ENCODE data around the gene SNRPD3.
"Not testable (repeated sequence)": the region's sequence is repeated elsewhere in the genome, so short reads cannot be mapped to it uniquely, and the experiment has no call there.

The SNRPD3 gene

GRCh38 chr22:24521791-24522245 lies 34.0 kb upstream of the SNRPD3 start:
- DNase-seq (ENCODE audit: extremely low read depth, low read depth): no peak
- peak; percentile 33 for TF ChIP-seq CTCF (IDR thresholded peaks at IDR 0.05; ENCODE audit: low read depth, low read length)

GRCh38 chr22:24523873-24524272 lies 31.9 kb upstream of the SNRPD3 start:
- TF ChIP-seq CTCF (IDR thresholded peaks at IDR 0.05; ENCODE audit: low read depth, low read length): no peak
- DNase-seq (ENCODE audit: extremely low read depth, low read depth): no peak

GRCh38 chr22:24525416-24526037 lies 30.3 kb upstream of the SNRPD3 start:
- peak; percentile 94 for TF ChIP-seq CTCF (IDR thresholded peaks at IDR 0.05; ENCODE audit: low read depth, low read length)
- peak; percentile 42 for DNase-seq (ENCODE audit: extremely low read depth, low read depth)

GRCh38 chr22:24526191-24526590 lies 29.6 kb upstream of the SNRPD3 start:
- no peak for TF ChIP-seq CTCF (IDR thresholded peaks at IDR 0.05; ENCODE audit: low read depth, low read length)
- no peak for DNase-seq (ENCODE audit: extremely low read depth, low read depth)

- TF ChIP-seq CTCF (IDR thresholded peaks at IDR 0.05; ENCODE audit: low read depth, low read length): no peak
- no peak for DNase-seq (ENCODE audit: extremely low read depth, low read depth)
These were observed 25.9 kb upstream of the SNRPD3 start for GRCh38 chr22:24529898-24530297.

- not testable (repeated sequence) for DNase-seq (ENCODE audit: extremely low read depth, low read depth)
These were observed 24.8 kb upstream of the SNRPD3 start for GRCh38 chr22:24530968-24531367.

GRCh38 chr22:24532075-24532474 lies 23.7 kb upstream of the SNRPD3 start:
- TF ChIP-seq CTCF (IDR thresholded peaks at IDR 0.05; ENCODE audit: low read depth, low read length): no peak
- no peak for DNase-seq (ENCODE audit: extremely low read depth, low read depth)

GRCh38 chr22:24535348-24535747 lies 20.5 kb upstream of the SNRPD3 start:
- DNase-seq (ENCODE audit: extremely low read depth, low read depth): no peak
- TF ChIP-seq CTCF (IDR thresholded peaks at IDR 0.05; ENCODE audit: low read depth, low read length): no peak

Data from AG09319 (cell line).